ENCODE results near the gene FASN.

Gene FASN

DNA sequence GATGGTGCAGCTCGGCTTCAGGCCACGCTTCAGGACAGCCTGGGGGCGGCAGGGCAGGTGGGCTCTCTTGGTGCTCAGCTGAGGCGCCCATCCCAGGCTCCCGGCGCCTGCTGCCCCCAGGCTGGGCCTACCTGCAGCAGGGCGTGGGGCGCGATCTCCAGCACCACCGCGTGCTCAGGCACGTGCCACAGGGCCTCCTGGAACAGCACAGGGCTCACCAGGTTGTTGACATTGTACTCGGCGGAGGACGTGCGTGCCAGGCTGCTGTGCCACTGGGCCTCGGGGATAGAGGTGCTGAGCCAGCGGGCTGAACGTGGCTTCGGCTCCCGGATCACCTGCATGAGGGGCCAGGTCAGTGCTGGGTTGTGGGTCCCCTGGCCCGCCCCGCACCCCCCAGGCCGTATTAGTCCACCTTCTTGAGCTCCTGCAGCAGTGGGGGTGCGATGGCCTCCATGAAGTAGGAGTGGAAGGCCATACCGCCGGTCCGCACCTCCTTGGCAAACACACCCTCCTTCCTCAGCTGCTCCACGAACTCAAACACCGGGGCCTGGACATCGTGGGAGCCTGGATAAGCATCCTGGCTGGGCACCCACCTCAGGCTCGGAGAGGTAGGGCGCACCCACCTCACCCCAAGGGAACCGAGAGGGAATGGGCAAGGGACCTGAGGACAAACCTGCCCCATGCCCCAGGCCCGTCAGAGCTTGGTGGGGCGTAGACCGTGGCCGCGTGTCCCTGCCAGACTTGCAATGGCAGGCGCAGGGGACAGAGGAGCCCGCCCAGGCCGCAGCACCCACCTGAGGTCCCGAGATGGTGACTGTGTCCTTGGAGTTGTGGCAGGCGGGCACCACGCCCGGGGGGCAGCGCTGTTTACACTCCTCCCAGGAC, 9.0 kb downstream of the FASN start:
- DNase-seq (ENCODE audit: low spot score): no peak

- DNase-seq (ENCODE audit: low spot score): no peak
Measured at GRCh38 chr17:82087961-82088837, 9.8 kb downstream of the FASN start.

GRCh38 chr17:82086941-82087906, 10.8 kb downstream of the FASN start:
- DNase-seq (ENCODE audit: low spot score): no peak

DNA sequence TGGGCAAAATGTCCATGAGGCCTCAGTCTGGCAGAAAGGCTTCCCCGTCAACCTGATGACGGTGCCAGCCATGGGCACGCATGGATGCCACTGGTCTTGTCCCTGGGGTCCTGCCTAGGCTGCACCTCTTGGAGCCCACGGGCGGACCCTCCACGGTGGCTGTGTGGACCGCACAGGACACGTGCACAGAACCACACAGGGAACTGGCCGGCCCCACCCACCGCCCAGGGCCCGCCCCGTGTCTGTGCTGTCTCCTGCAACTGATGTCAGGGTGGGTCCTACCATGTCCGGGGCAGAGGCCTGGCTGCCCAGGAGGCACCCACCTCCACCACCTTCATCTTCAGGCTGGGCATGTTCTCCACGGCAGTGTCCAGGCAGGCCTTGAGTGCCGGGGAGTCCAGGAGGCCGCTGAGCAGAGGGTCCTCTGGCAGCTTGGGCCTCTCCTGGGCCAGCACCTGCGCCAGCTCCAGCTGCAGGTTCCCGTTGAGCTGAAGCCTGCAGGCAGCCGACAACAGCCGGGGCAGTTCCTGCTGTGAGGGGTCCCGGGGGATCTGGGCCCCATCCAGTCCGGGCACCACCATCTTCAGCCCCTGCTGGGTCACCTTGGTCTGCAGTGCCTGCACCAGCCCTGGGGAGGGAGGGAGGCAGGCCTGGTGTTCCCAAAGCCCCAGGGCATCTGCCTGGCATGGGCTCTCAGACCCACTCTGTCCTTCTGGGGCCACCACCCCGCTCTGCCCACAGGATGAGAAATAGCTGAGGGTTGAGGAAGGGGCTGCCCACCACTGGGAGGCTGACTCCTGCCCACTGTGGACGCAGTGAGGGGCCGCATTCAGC, 11.9 kb downstream of the FASN start:
- DNase-seq (ENCODE audit: low spot score): no peak

GRCh38 chr17:82085031-82085861, 12.8 kb downstream of the FASN start:
- DNase-seq (ENCODE audit: low spot score): no peak

GRCh38 chr17:82084373-82085030, 13.5 kb downstream of the FASN start:
- DNase-seq (ENCODE audit: low spot score): no peak

DNA sequence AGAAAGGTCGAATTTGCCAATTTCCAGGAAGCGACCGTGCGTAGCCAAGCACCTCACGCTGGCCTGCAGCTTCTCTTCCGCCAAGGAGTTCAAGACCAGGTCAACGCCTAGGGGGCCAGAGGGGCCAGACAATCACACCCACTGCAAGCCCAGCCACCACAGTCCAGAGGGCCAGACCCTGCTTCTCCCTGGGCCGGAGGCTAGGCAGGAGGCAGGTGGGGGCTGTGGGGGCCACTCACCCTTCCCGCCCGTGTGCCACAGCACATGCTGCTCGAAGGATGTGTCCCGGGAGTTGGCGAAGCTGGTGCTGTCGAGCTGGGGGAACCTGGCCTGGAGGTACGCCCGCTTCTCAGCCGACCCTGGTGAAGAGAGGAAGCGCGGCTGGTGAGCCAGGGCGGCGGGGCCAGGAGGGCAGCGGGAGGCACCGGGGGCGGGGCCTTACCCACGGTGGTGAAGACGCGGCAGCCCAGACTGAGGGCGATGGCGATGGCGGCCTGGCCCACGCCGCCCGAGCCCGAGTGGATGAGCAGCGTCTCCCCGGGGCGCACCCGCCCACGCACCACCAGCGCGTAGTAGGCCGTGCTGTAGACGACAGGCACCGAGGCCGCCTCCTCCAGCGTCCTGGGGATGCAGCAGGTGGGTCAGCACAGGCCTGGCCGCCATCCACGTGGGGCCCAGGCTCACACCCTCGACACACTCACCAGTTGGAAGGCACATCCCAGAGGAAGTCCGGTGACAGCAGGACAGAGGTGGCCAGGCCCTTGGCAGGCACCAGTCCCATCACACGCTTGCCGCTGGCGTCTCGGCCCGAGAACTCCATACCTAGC, 14.3 kb downstream of the FASN start:
- DNase-seq (ENCODE audit: low spot score): no peak

GRCh38 chr17:82083009-82083408, 15.0 kb downstream of the FASN start:
- DNase-seq (ENCODE audit: low spot score): no peak

DNA sequence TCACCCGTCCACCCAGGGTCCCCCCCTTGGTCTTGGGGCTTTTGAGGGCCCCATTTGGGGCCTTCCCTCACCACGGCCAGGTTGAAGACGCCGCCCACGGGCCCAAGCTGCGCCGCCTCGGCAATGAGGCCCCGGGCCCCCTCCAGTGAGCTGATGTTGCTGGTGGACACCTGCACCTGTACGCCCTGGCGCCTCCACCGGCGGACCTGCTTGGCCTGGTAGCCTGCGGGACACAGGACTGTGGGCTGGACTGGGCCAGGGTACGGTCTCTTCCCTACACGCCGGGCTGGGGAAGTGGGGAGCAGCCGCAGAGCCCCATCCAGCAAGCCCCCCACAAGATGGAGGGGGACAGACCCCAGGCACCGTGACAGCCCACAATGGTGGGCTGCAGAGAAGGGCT, 15.6 kb downstream of the FASN start:
- no peak for DNase-seq (ENCODE audit: low spot score)

- DNase-seq (ENCODE audit: low spot score): no peak
Measured at GRCh38 chr17:82081966-82082365, 16.1 kb downstream of the FASN start.

DNA sequence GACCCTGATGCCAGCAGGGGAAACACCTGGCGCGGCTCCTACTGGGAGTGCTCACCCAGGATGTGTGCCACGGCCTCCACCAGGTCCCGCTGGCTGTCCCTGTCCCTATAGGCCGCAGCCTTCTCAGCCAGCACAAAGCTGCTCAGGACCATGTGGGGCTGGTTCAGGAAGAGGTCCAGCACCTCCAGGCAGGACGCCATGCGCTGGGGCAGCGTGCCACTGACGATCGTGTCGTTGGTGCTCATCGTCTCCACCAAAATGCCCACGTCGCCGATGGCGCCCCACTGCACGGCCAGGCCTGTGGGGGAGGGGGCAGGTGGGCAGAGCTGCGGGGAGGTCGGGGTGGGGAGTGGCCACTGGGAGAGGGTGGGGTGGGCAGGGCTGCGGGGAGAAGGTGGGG, 16.5 kb downstream of the FASN start:
- no peak for DNase-seq (ENCODE audit: low spot score)

- DNase-seq (ENCODE audit: low spot score): no peak
Measured at GRCh38 chr17:82080789-82081464, 17.1 kb downstream of the FASN start.

GRCh38 chr17:82080048-82080788, 17.8 kb downstream of the FASN start:
- DNase-seq (ENCODE audit: low spot score): no peak

DNA sequence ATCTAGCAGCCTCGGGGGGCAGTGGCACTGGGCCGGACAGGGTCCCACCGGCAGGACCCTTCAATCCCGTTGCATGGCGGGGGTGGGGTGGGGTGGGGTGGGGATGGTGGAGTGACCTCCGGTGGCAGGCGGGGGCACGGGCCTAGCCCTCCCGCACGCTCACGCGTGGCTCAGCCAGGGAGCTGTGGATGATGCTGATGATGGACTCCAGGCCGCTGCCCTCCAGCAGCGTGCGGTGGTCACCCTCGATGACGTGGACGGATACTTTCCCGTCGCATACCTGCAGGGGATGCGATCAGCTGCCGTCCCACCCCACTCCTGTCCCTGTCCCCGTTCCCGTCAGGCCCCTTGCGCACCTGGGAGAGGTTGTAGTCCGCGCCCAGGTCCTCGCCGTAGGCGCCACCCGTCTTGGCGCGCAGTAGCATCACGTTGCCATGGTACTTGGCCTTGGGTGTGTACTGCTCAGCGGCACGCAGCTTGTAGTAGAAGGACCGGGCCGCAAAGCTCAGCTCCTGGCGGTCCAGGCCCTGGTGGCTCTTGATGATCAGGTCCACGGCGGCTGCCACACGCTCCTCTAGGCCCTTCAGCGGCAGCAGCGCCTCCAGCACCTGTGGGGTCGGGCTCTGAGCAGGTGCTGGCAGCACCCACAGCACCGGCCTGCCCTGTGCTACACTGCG, 18.9 kb downstream of the FASN start:
- no peak for DNase-seq (ENCODE audit: low spot score)

DNA sequence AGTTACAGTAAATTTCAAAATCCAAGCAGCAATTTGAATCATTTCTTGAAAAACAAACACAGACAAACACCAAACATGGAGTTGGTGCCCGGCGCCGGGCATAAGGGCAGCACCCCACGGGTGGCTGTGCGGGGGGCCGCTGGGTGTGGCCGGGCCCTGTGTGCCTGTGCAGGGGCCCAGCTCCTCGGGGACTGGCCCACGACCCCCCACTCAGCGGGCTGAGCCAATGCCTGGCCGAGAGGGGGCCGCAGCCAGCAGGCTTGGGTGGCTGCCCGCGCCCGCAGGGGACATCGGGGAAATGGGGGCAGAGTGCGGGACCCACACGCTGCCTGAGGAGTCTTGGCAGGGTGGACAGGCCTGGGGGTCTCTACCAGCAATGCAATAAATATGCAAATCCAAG, 19.6 kb downstream of the FASN start:
- no peak for DNase-seq (ENCODE audit: low spot score)

DNA sequence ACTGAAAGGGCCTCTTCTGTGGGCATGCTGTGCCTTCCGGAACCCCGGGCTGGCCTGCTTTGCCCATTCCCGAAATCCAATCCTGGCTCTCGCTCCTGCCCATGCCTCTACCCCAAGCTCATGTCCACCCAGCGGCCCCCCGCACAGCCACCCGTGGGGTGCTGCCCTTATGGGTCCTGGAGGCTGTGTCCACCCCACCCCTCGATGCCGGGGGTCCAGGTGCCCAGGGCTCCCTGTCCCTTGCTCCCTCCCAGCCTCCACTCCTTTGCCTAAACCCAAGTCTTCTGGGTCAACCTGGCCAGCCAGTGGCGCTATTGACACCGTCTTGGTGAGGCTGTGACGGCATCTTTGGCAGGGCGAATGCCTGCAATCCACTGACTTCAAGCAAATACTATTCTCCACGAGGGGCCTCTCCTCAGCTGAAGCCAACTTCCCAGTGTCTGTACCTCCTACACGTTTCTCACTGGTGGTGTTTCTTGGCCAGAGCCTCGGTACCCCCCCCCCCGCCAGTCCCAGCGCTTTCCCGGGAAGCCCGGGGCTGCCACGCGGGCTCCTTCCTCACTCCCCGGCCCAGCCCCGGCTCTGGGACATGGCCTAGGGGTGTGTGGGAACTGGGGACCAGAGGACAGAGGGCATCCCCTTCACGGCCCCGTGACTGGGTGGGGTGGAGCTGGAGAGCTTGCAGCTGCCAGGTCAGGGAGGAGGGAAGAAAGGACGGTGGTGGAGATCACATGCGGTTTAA, 20.2 kb downstream of the FASN start:
- no peak for DNase-seq (ENCODE audit: low spot score)
